Brain microvascular endothelial cell (primary cell): ENCODE data around the gene KRT7.
"Not testable (repeated sequence)": the region's sequence is repeated elsewhere in the genome, so short reads cannot be mapped to it uniquely, and the experiment has no call there.

Experiments
- DNase-seq: peaks from one replicate; pipeline ENCODE4 v3.0.0-alpha.2; 2020
- H3K27ac ChIP-seq: fragments of 250-450 bp; sonication (Bioruptor Pico); 2 replicates; pipeline ENCODE4 v1.5.1; 2020; ENCODE audit warnings: mild to moderate bottlenecking, moderate library complexity
- H3K27me3 ChIP-seq: fragments of 250-450 bp; sonication (Bioruptor Pico); replicated peaks from 2 replicates; pipeline ENCODE4 v1.5.1; 2020; ENCODE audit warnings: mild to moderate bottlenecking
- H3K36me3 ChIP-seq: fragments of 250-450 bp; sonication (Bioruptor Pico); replicated peaks from 2 replicates; pipeline ENCODE4 v1.5.1; 2020; ENCODE audit warnings: mild to moderate bottlenecking
- H3K4me3 ChIP-seq: 2 replicates; pipeline ENCODE4 v1.5.1; 2011; ENCODE audit warnings: low read depth, mild to moderate bottlenecking, control low read depth, low read length, moderate library complexity
- CTCF ChIP-seq: IDR thresholded peaks from 2 replicates; pipeline ENCODE4 v1.5.1; 2011; ENCODE audit warnings: low read depth, mild to moderate bottlenecking, moderate library complexity, low read length, control low read depth, inconsistent platforms; ENCODE audit errors: missing control alignments
- in situ Hi-C: cut with HindIII; loops from 2 replicates; pipeline ENCODE4 v1.10.0; 2017; ENCODE audit warnings: low sequenced_read_pairs, low pct_ligation_motif_present

The KRT7 gene

DNA sequence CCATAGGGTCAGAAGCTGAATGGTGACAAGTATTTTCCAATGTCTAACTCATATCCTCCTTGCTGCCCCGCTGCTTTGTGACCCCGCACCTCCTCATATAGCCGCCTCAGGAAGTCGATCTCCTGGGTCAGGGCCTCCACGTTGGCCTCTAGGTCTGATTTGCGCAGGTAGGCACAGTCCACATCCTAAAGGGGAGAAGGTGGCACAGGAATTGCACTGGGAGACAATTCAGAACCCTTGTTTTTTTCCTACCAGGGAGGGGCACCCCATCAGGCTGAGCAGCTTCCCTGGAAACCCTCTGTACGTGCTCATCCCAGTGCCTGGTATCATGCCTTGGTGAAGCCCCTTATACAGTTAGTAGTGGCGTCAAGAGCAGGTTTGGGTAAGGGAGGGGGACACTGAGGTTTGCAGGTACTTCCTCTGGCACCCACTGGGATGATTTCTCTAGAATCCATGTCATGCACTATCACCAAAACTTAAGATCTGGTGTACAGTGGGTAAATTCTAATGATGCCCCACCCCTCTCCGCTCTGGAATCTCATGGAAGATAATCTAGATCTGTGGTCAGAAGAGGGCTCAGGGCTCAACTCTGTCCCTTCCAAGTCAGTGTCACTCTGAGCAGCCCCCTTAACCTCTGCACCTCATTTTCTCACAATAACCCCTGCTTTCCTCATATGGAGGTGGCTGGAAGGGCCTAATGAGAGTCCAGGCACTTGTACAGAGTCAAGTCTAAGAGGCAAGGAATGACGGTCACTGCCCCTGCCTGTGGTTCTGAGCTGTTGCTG, 21.3 kb downstream of the KRT7 start:
- Histone ChIP-seq H3K4me3 (no peak overlapping the region), H3K27ac (no peak overlapping the region), H3K27me3 (peaks cover 7% of the 10 kb centered on the region), H3K36me3 (no peaks in the 10 kb centered on the region)
- in situ Hi-C loops = no loop called here
- TF ChIP-seq CTCF = no peak
- no peak for DNase-seq

DNA sequence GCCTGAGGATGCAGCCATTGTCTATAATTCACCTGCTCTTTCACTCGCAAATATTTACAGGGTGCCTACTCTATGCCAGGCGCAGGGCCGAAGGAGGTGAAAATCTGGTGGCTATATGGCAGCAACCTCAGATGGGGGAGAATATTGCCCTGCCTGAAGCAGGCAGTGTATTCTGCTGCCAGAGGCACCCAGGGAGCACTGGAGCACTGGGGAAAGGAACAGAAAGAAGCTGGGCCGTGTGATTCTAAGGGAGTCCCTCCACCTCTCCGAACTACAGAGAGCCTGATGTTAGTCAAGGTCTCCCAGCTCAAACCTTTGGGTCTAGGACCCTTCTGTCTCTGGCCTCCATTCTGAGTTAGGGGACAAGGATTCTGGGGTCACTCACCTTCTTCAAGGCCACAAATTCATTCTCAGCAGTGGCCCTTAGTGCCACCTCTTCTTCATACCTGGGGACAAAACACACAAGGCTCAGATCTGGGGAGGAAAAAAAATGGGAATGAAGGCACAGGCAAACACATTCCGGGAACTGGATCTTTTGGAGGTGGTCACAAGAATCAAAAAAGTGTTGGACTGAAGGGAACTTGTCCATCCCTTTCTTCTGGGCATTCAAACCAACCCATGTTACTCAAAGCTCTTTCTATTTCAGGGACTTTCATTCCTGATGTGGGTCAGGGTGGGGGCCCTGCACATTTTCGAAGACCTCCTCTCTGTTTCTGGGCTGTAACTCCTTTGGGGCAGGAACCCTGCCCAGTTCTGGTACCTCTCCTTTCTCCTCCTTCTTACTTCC, 22.1 kb downstream of the KRT7 start:
- Histone ChIP-seq H3K27ac (no peak overlapping the region), H3K36me3 (no peaks in the 10 kb centered on the region), H3K4me3 (no peak overlapping the region), H3K27me3 (peaks cover 7% of the 10 kb centered on the region)
- in situ Hi-C loops = no loop called here
- no peak for TF ChIP-seq CTCF
- DNase-seq = no peak

DNA sequence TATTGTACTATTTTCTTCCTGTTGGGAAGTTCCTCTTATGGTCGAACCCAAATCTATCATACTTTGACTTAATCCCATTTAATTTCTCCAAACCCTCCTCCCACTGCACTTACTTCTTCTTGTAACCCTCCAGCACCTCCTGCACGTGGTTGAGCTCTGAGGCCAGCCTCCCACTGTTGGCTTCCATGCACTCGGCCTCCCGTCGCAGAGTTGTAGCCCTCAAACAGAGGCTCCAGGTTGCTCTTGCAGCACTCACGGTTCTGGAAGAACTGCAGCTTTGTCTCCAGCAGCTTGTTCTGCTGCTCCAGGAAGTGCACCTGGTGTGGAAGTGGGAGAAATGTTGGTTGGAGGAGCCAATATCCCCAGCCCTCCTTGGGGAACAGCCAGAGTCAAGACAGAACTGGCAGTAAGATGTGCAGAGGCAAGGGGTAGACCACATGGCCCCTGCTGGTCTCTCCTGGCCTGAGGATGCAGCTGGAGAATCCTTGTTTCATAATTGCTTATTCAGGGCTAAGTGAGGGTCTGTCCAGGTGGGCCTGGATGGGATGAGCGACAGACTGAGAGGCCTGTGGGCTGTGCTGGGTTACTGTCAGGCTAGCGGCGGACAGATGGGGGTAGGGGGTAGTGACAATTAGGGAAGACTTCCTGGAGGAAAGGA, 23.0 kb downstream of the KRT7 start:
- no peak overlapping the region for H3K4me3 ChIP-seq
- no peak for TF ChIP-seq CTCF
- no peaks in the 10 kb centered on the region for H3K36me3 ChIP-seq
- in situ Hi-C loops = no loop called here
- no peak overlapping the region for H3K27ac ChIP-seq
- H3K27me3 ChIP-seq = peaks cover 7% of the 10 kb centered on the region
- DNase-seq = no peak

DNA sequence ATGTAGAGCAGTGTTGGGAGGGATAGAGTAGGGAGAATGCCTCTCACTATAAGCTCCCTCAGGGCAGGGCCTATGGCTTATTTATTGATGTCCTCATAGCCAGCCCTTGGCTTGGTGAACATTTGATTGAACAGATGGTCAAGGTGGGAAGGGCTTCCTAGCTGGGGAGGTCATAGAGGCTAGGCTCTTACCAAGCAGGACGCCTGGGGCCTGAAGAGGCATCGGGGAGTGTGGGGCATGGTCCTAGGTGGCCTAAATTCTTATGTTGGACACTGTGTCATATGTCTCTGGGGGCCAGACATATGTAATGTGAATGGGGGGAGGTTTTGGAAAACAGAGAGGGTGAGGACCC, 23.5 kb downstream of the KRT7 start:
- Histone ChIP-seq H3K36me3 (no peaks in the 10 kb centered on the region), H3K4me3 (no peak overlapping the region), H3K27ac (no peak overlapping the region), H3K27me3 (peaks cover 7% of the 10 kb centered on the region)
- in situ Hi-C loops = no loop called here
- TF ChIP-seq CTCF = no peak
- DNase-seq = no peak

- peaks cover 7% of the 10 kb centered on the region for H3K27me3 ChIP-seq
These were observed 24.1 kb downstream of the KRT7 start for GRCh38 chr12:52257074-52257551.

DNA sequence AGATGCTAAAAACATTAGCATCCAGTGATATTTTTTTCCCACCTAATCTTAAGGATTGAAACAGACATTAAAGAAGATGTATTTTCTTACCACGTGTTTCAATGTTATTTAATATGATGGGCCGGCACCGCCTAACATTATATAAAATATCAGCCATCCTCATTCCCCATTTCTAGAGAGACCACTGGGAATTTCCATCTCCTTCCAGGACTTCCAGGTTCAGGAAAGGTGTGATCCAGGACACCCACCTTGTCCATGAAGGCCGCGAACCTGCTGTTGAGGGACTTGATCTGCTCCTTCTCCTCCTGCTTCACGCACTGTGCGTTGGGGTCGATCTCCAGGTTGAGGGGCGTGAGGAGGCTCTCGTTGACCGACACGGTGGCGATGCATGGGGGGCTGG, 24.9 kb downstream of the KRT7 start:
- H3K4me3 ChIP-seq, H3K27ac ChIP-seq, DNase-seq, H3K36me3 ChIP-seq, in situ Hi-C loops, H3K27me3 ChIP-seq: not testable (repeated sequence)

More at GRCh38 chr12:52257074-52257551, 24.1 kb downstream of the KRT7 start:
- H3K4me3 ChIP-seq = no peak overlapping the region
- H3K36me3 ChIP-seq = no peaks in the 10 kb centered on the region
- no peak overlapping the region for H3K27ac ChIP-seq
- no peak for DNase-seq
- in situ Hi-C loops = no loop called here
- no peak for TF ChIP-seq CTCF
